Globus pallidus (tissue), 1 donor: ENCODE data around the gene SRGN.
"Not testable (repeated sequence)": the region's sequence is repeated elsewhere in the genome, so short reads cannot be mapped to it uniquely, and the experiment has no call there.

ENCODE experiments used
- DNase-seq: peaks from one replicate; pipeline ENCODE4 v3.0.0-alpha.2; 2015; ENCODE audit warnings: low spot score

Gene SRGN

GRCh38 chr10:69141304-69141703 is 53.4 kb downstream of the SRGN start:
- DNase-seq: no peak

GRCh38 chr10:69142074-69142473 is 54.2 kb downstream of the SRGN start:
- DNase-seq: not testable (repeated sequence)

- no peak for DNase-seq
Measured at GRCh38 chr10:69142983-69143382, 55.1 kb downstream of the SRGN start.

- no peak for DNase-seq
Measured at GRCh38 chr10:69145329-69145728, 57.4 kb downstream of the SRGN start.

- DNase-seq: no peak
Measured at GRCh38 chr10:69145864-69146263, 58.0 kb downstream of the SRGN start.

- no peak for DNase-seq
Measured at GRCh38 chr10:69146759-69147158, 58.9 kb downstream of the SRGN start.

- DNase-seq: no peak
Measured at GRCh38 chr10:69151984-69152383, 64.1 kb downstream of the SRGN start.

GRCh38 chr10:69153227-69153626 is 65.3 kb downstream of the SRGN start:
- DNase-seq: no peak
